ENCODE data around the gene CETN3. TPM values are rescaled to one million over a fixed set of nuclear protein-coding genes. Genes with fewer than 3 reads are reported as not detected.
"Not testable (repeated sequence)": the region's sequence is repeated elsewhere in the genome, so short reads cannot be mapped to it uniquely, and the experiment has no call there.

Gene CETN3
- total RNA-seq, 2 donors from 2014 or later: 23.3 to 26.0 TPM

- Mint-ChIP-seq H3K9me3 (no peaks in the 10 kb centered on the region), H3K27me3 (no peaks in the 10 kb centered on the region), H3K4me1 (ENCODE audit: low read depth in 2 of 2) (peaks cover 0 to 4% of the 10 kb centered on the region in 2 donors), H3K27ac (no peak overlapping the region), H3K4me3 (no peak overlapping the region), H3K36me3 (peaks cover 13% of the 10 kb centered on the region)
- DNase-seq (ENCODE audit: low spot score) (no peak), ATAC-seq (no peak)
These were observed 10.3 kb downstream of the CETN3 start for GRCh38 chr5:90399251-90399650.

GRCh38 chr5:90398726-90399125 is 10.8 kb downstream of the CETN3 start:
- no peak overlapping the region for H3K27ac Mint-ChIP-seq
- ATAC-seq (no peak), DNase-seq (ENCODE audit: low spot score) (no peak)
- peaks cover 0 to 4% of the 10 kb centered on the region in 2 donors for H3K4me1 Mint-ChIP-seq (ENCODE audit: low read depth in 2 of 2)
- H3K36me3 Mint-ChIP-seq: peaks cover 13% of the 10 kb centered on the region
- no peaks in the 10 kb centered on the region for H3K27me3 Mint-ChIP-seq
- H3K4me3 Mint-ChIP-seq: no peak overlapping the region
- no peaks in the 10 kb centered on the region for H3K9me3 Mint-ChIP-seq

GRCh38 chr5:90395005-90395404 is 14.6 kb downstream of the CETN3 start:
- Mint-ChIP-seq H3K9me3 (no peaks in the 10 kb centered on the region), H3K27ac (no peak overlapping the region), H3K4me1 (ENCODE audit: low read depth in 2 of 2) (no peaks in the 10 kb centered on the region), H3K36me3 (peaks cover 8% of the 10 kb centered on the region), H3K27me3 (no peaks in the 10 kb centered on the region), H3K4me3 (no peak overlapping the region)
- DNase-seq (ENCODE audit: low spot score) (no peak), ATAC-seq (no peak)

- DNase-seq (ENCODE audit: low spot score) (no peak), ATAC-seq (no peak)
- Mint-ChIP-seq H3K9me3 (no peaks in the 10 kb centered on the region), H3K27ac (no peak overlapping the region), H3K36me3 (no peaks in the 10 kb centered on the region), H3K27me3 (no peaks in the 10 kb centered on the region), H3K4me1 (ENCODE audit: low read depth in 2 of 2) (no peaks in the 10 kb centered on the region), H3K4me3 (no peak overlapping the region)
These were observed 18.6 kb downstream of the CETN3 start for GRCh38 chr5:90390928-90391327.

- Mint-ChIP-seq H3K36me3 (no peaks in the 10 kb centered on the region), H3K4me3 (no peak overlapping the region), H3K27ac (no peak overlapping the region), H3K4me1 (ENCODE audit: low read depth in 2 of 2) (no peaks in the 10 kb centered on the region), H3K27me3 (no peaks in the 10 kb centered on the region), H3K9me3 (no peaks in the 10 kb centered on the region)
- DNase-seq (ENCODE audit: low spot score) (no peak), ATAC-seq (no peak)
These were observed 19.2 kb downstream of the CETN3 start for GRCh38 chr5:90390326-90390725.

GRCh38 chr5:90387508-90387907 is 22.0 kb downstream of the CETN3 start:
- no peaks in the 10 kb centered on the region for H3K36me3 Mint-ChIP-seq
- no peak overlapping the region for H3K27ac Mint-ChIP-seq
- no peaks in the 10 kb centered on the region for H3K4me1 Mint-ChIP-seq (ENCODE audit: low read depth in 2 of 2)
- no peaks in the 10 kb centered on the region for H3K9me3 Mint-ChIP-seq
- ATAC-seq: no peak
- DNase-seq (ENCODE audit: low spot score): no peak
- no peak overlapping the region for H3K4me3 Mint-ChIP-seq
- H3K27me3 Mint-ChIP-seq: peaks cover 0 to 3% of the 10 kb centered on the region in 2 donors

- Mint-ChIP-seq H3K27ac (no peak overlapping the region), H3K9me3 (no peaks in the 10 kb centered on the region), H3K4me1 (ENCODE audit: low read depth in 2 of 2) (no peaks in the 10 kb centered on the region), H3K36me3 (no peaks in the 10 kb centered on the region), H3K4me3 (no peak overlapping the region), H3K27me3 (peaks cover 0 to 3% of the 10 kb centered on the region in 2 donors)
- ATAC-seq: no peak
- DNase-seq (ENCODE audit: low spot score): no peak
These were observed 23.4 kb downstream of the CETN3 start for GRCh38 chr5:90386099-90386710.

- Mint-ChIP-seq H3K27ac (no peak overlapping the region), H3K9me3 (no peaks in the 10 kb centered on the region), H3K36me3 (no peaks in the 10 kb centered on the region), H3K4me1 (ENCODE audit: low read depth in 2 of 2) (no peaks in the 10 kb centered on the region), H3K27me3 (peaks cover 4 to 10% of the 10 kb centered on the region in 2 donors), H3K4me3 (no peak overlapping the region)
- ATAC-seq: no peak
- DNase-seq (ENCODE audit: low spot score): no peak
These were observed 25.2 kb downstream of the CETN3 start for GRCh38 chr5:90384389-90384788.

- H3K9me3 Mint-ChIP-seq: no peaks in the 10 kb centered on the region
- H3K4me3 Mint-ChIP-seq: no peak overlapping the region
- peaks cover 4 to 11% of the 10 kb centered on the region in 2 donors for H3K27me3 Mint-ChIP-seq
- ATAC-seq (no peak), DNase-seq (ENCODE audit: low spot score) (no peak)
- H3K36me3 Mint-ChIP-seq: no peaks in the 10 kb centered on the region
- no peaks in the 10 kb centered on the region for H3K4me1 Mint-ChIP-seq (ENCODE audit: low read depth in 2 of 2)
- no peak overlapping the region for H3K27ac Mint-ChIP-seq
These were observed 25.7 kb downstream of the CETN3 start for GRCh38 chr5:90383903-90384302.

- Mint-ChIP-seq H3K27me3 (peaks cover 7 to 14% of the 10 kb centered on the region in 2 donors), H3K9me3 (no peaks in the 10 kb centered on the region), H3K27ac (no peak overlapping the region), H3K36me3 (no peaks in the 10 kb centered on the region), H3K4me1 (ENCODE audit: low read depth in 2 of 2) (no peaks in the 10 kb centered on the region), H3K4me3 (no peak overlapping the region)
- DNase-seq (ENCODE audit: low spot score) (no peak), ATAC-seq (no peak)
These were observed 28.2 kb downstream of the CETN3 start for GRCh38 chr5:90381213-90381929.

- ATAC-seq: no peak
- no peaks in the 10 kb centered on the region for H3K9me3 Mint-ChIP-seq
- DNase-seq (ENCODE audit: low spot score): no peak
- no peak overlapping the region for H3K27ac Mint-ChIP-seq
- no peak overlapping the region for H3K4me3 Mint-ChIP-seq
- H3K27me3 Mint-ChIP-seq: peaks cover 14 to 18% of the 10 kb centered on the region in 2 donors
- H3K36me3 Mint-ChIP-seq: no peaks in the 10 kb centered on the region
- no peaks in the 10 kb centered on the region for H3K4me1 Mint-ChIP-seq (ENCODE audit: low read depth in 2 of 2)
These were observed 29.9 kb downstream of the CETN3 start for GRCh38 chr5:90379652-90380051.

- Mint-ChIP-seq H3K27me3 (peaks cover 14 to 15% of the 10 kb centered on the region in 2 donors), H3K4me3 (no peak overlapping the region), H3K9me3 (no peaks in the 10 kb centered on the region), H3K4me1 (ENCODE audit: low read depth in 2 of 2) (no peaks in the 10 kb centered on the region), H3K27ac (no peak overlapping the region), H3K36me3 (no peaks in the 10 kb centered on the region)
- ATAC-seq: no peak
- DNase-seq (ENCODE audit: low spot score): no peak
These were observed 30.8 kb downstream of the CETN3 start for GRCh38 chr5:90378752-90379151.

- not testable (repeated sequence) for H3K4me1 Mint-ChIP-seq (ENCODE audit: low read depth in 2 of 2); H3K36me3 Mint-ChIP-seq; DNase-seq (ENCODE audit: low spot score); H3K9me3 Mint-ChIP-seq; H3K27ac Mint-ChIP-seq; ATAC-seq; H3K4me3 Mint-ChIP-seq
- H3K27me3 Mint-ChIP-seq: peaks cover 22 to 36% of the 10 kb centered on the region in 2 donors
These were observed 38.3 kb downstream of the CETN3 start for GRCh38 chr5:90371269-90371668.

- H3K9me3 Mint-ChIP-seq: peaks cover 9% of the 10 kb centered on the region
- no peak overlapping the region for H3K27ac Mint-ChIP-seq
- ATAC-seq (no peak), DNase-seq (ENCODE audit: low spot score) (no peak)
- peaks cover 6% of the 10 kb centered on the region for H3K36me3 Mint-ChIP-seq
- H3K27me3 Mint-ChIP-seq: peaks cover 21 to 30% of the 10 kb centered on the region in 2 donors
- H3K4me3 Mint-ChIP-seq: no peak overlapping the region
- H3K4me1 Mint-ChIP-seq (ENCODE audit: low read depth in 2 of 2): no peaks in the 10 kb centered on the region
These were observed 40.9 kb downstream of the CETN3 start for GRCh38 chr5:90368454-90369246.

Data from natural killer cell treated with Interleukin-12 subunit alpha and Interleukin-12 subunit beta and Interleukin-15 and Interleukin-18, amount 100 ng/mL, for 72 hours (primary cell).